IMR-90 (cell line): Measurements from ENCODE around the gene ROBO1. TPM values are rescaled to one million over a fixed set of nuclear protein-coding genes. Genes with fewer than 3 reads are reported as not detected.

Experiments
- ATAC-seq: fragments of 200-7000 bp; cut with Tn5 transposase; 2 replicates; pipeline ENCODE4 v1.9.1; 2020; ENCODE audit warnings: low read depth, mild to moderate bottlenecking, moderate library complexity
- BruUV-seq: library from RNA; stranded (reverse); fragments of 400-500 nt; replicated peaks from 2 replicates; lab custom pipeline; 2021; lab: Mats Ljungman, UMichigan
- CTCF ChIA-PET: fragments of 300-600 bp; formaldehyde crosslinking; extraction: SDS; loops from one replicate; lab custom pipeline; 2021; ENCODE audit warnings: antibody characterized with exemption; lab: Yijun Ruan, JAX
- POLR2A ChIA-PET: fragments of 300-600 bp; sonication (Branson Sonifier 250); formaldehyde crosslinking; loops from one replicate; lab custom pipeline; 2022; ENCODE audit warnings: antibody characterized with exemption; ENCODE audit not compliant: unreplicated experiment; lab: Charles Lee
- DNase-seq: peaks from one replicate; pipeline ENCODE4 v3.0.0; 2013
- H2AFZ ChIP-seq: replicated peaks from 2 replicates; pipeline ENCODE3; 2013; ENCODE audit warnings: low read length, mild to moderate bottlenecking; ENCODE audit not compliant: poor library complexity
- H2AK5ac ChIP-seq: 2 replicates; pipeline ENCODE4 v1.6.1; 2013; ENCODE audit warnings: low read depth, low read length, inconsistent platforms
- H2AK9ac ChIP-seq: replicated peaks from 2 replicates; pipeline ENCODE3; 2013; ENCODE audit warnings: mild to moderate bottlenecking, low read depth, low read length, moderate library complexity; ENCODE audit not compliant: poor library complexity
- H2BK120ac ChIP-seq: 2 replicates; pipeline ENCODE4 v1.6.1; 2013; ENCODE audit warnings: low read depth, low read length, inconsistent platforms
- H2BK15ac ChIP-seq: 3 replicates; pipeline ENCODE4 v1.6.1; 2013; ENCODE audit warnings: low read depth, low read length, inconsistent platforms
- H2BK20ac ChIP-seq: 2 replicates; pipeline ENCODE4 v1.6.1; 2013; ENCODE audit warnings: low read depth, mild to moderate bottlenecking, inconsistent platforms, low read length, moderate library complexity
- H2BK5ac ChIP-seq: 2 replicates; pipeline ENCODE4 v1.6.1; 2013; ENCODE audit warnings: mild to moderate bottlenecking, low read depth, low read length, inconsistent platforms; ENCODE audit not compliant: poor library complexity, severe bottlenecking
- H3K14ac ChIP-seq: replicated peaks from 2 replicates; pipeline ENCODE4 v1.6.1; 2013; ENCODE audit warnings: low read depth, low read length, inconsistent platforms
- H3K18ac ChIP-seq: 2 replicates; pipeline ENCODE4 v1.6.1; 2013; ENCODE audit warnings: low read depth, low read length, control low read depth
- H3K23ac ChIP-seq: 2 replicates; pipeline ENCODE4 v1.6.1; 2013; ENCODE audit warnings: low read depth, low read length, inconsistent platforms
- H3K27ac ChIP-seq: 2 replicates; pipeline ENCODE4 v1.5.1; 2013; ENCODE audit warnings: mild to moderate bottlenecking, control low read depth, low read length; ENCODE audit not compliant: insufficient read depth
- H3K27me3 ChIP-seq: 2 replicates; pipeline ENCODE4 v1.6.1; 2013; ENCODE audit warnings: low read length; ENCODE audit not compliant: control insufficient read depth, insufficient read depth
- H3K36me3 ChIP-seq: 2 replicates; pipeline ENCODE4 v1.6.1; 2013; ENCODE audit warnings: low read length, mixed read lengths; ENCODE audit not compliant: control insufficient read depth, insufficient read depth
- H3K4ac ChIP-seq: 2 replicates; pipeline ENCODE4 v1.6.1; 2013; ENCODE audit warnings: low read depth, low read length, inconsistent platforms
- H3K4me1 ChIP-seq: 2 replicates; pipeline ENCODE4 v1.6.1; 2013; ENCODE audit warnings: low read length, mixed read lengths; ENCODE audit not compliant: control insufficient read depth, insufficient read depth
- H3K4me2 ChIP-seq: 2 replicates; pipeline ENCODE4 v1.6.1; 2013; ENCODE audit warnings: low read depth, mild to moderate bottlenecking, control low read depth, low read length, moderate library complexity
- H3K4me3 ChIP-seq: 2 replicates; pipeline ENCODE4 v1.5.1; 2013; ENCODE audit warnings: low read depth, mild to moderate bottlenecking, control low read depth, low read length, moderate library complexity; ENCODE audit not compliant: insufficient read depth
- H3K56ac ChIP-seq: 2 replicates; pipeline ENCODE4 v1.6.1; 2013; ENCODE audit warnings: low read length, inconsistent platforms; ENCODE audit not compliant: insufficient read depth; ENCODE audit errors: extremely low read depth
- H3K79me1 ChIP-seq, 2 experiments: 2 replicates each; pipeline ENCODE4 v1.6.1; 2013; ENCODE audit warnings: low read length in 2 of 2, inconsistent platforms in 1 of 2, low read depth in 1 of 2
- H3K9ac ChIP-seq: 2 replicates; pipeline ENCODE4 v1.6.1; 2013; ENCODE audit warnings: low read depth, low read length, control low read depth
- H3K9me1 ChIP-seq: 2 replicates; pipeline ENCODE4 v1.6.1; 2013; ENCODE audit warnings: low read length, inconsistent platforms; ENCODE audit not compliant: insufficient read depth
- H3K9me3 ChIP-seq: 2 replicates; pipeline ENCODE4 v1.6.1; 2013; ENCODE audit warnings: low read length; ENCODE audit not compliant: control insufficient read depth, insufficient read depth
- H4K20me1 ChIP-seq: 2 replicates; pipeline ENCODE4 v1.6.1; 2013; ENCODE audit warnings: low read length, inconsistent platforms; ENCODE audit not compliant: insufficient read depth
- H4K5ac ChIP-seq: 2 replicates; pipeline ENCODE4 v1.6.1; 2013; ENCODE audit warnings: mild to moderate bottlenecking, low read depth, low read length, control low read depth
- H4K8ac ChIP-seq, 2 experiments: 2 replicates each; pipeline ENCODE4 v1.6.1; 2013; ENCODE audit warnings: low read depth in 2 of 2, low read length in 2 of 2, control low read depth in 1 of 2, inconsistent platforms in 1 of 2
- H4K91ac ChIP-seq: 2 replicates; pipeline ENCODE4 v1.6.1; 2013; ENCODE audit warnings: low read depth, low read length, inconsistent platforms; ENCODE audit not compliant: insufficient read depth
- POLR2A ChIP-seq: IDR thresholded peaks from 2 replicates; pipeline ENCODE4 v1.6.1; 2012; ENCODE audit warnings: mild to moderate bottlenecking, low read depth, low read length
- WGBS, 2 experiments: methylation state at CpG; one replicate each; pipeline versions ENCODE4 v1.1.5 to v1.1.7; 2013; ENCODE audit warnings: missing lambda C conversion rate in 2 of 2; ENCODE audit not compliant: insufficient read length in 1 of 2; ENCODE audit errors: extremely low coverage in 2 of 2; 5-methylcytosine and 5-hydroxymethylcytosine counted together
- dilution Hi-C: fragments of 300-500 bp; cut with HindIII; formaldehyde crosslinking; loops from one replicate; pipeline ENCODE4 v1.14.3; 2018; ENCODE audit warnings: low sequenced_read_pairs; ENCODE audit not compliant: unreplicated experiment
- in situ Hi-C: fragments of 300-500 bp; cut with MboI; formaldehyde crosslinking; loops from 3 replicates; pipeline ENCODE4 v1.14.3; 2019; ENCODE audit warnings: low sequenced_read_pairs, inconsistent platforms, mixed read lengths
- intact Hi-C: fragments of 100-400 bp; cut with micrococcal nuclease; formaldehyde crosslinking; loops from 2 replicates; pipeline ENCODE4 v1.10.0; 2022
- polyA plus RNA-seq, 3 experiments: library from polyadenylated mRNA; depleted of rRNA; stranded (reverse); fragments of >200 nt; gene quantifications; 2 replicates each; pipeline ENCODE4 v1.2.3, GENCODE V29; 2012; ENCODE audit warnings: low replicate concordance in 1 of 3
- total RNA-seq: library from RNA; depleted of rRNA; stranded (reverse); fragments of >200 nt; gene quantifications from 2 replicates; pipeline ENCODE4 v1.2.3, GENCODE V29; 2012

Gene ROBO1
- total and polyA plus RNA-seq, 2 of the 4 experiments (the other 2 are of a cell fraction), result 24.1 to 53.9 TPM

- Histone ChIP-seq H3K27me3 (no peaks in the 10 kb centered on the region), H3K23ac (no peak overlapping the region), H4K20me1 (no peaks in the 10 kb centered on the region; the same call in 1 of the 2 replicates), H3K4me1 (peaks cover 1% of the 10 kb centered on the region; the same call in 1 of the 2 replicates), H3K27ac (no peak overlapping the region), H3K79me1 (peaks cover 12 to 21% of the 10 kb centered on the region in 2 experiments), H3K9me3 (no peaks in the 10 kb centered on the region), H3K56ac (no peak overlapping the region), H3K9me1 (peaks cover 10% of the 10 kb centered on the region), H3K4ac (no peak overlapping the region), H3K4me2 (no peak overlapping the region), H3K4me3 (no peak overlapping the region), H2AK5ac (no peak overlapping the region), H3K36me3 (no peaks in the 10 kb centered on the region), H3K18ac (no peak overlapping the region), H4K8ac (no peak overlapping the region), H2BK5ac (no peak overlapping the region), H3K9ac (no peak overlapping the region), H2AK9ac (no peak overlapping the region), H4K91ac (no peak overlapping the region), H4K5ac (no peak overlapping the region), H3K14ac (no peak overlapping the region), H2BK20ac (no peak overlapping the region), H2BK120ac (no peak overlapping the region), H2AFZ (no peak overlapping the region), H2BK15ac (no peak overlapping the region)
- DNase-seq (no peak), ATAC-seq (no peak)
- no peak for TF ChIP-seq POLR2A
- dilution Hi-C loops, result no loop called here
- BruUV-seq, result no TSS peak
- POLR2A ChIA-PET, result no interaction called here
- CTCF ChIA-PET, result no interaction called here
- intact Hi-C loops, result no loop called here
- 100% methylated on average over 1 of the region's 1 CpG; no CpG with 5 or more reads in 1 of the 2 experiments for whole genome bisulfite sequencing, 2 experiments
- in situ Hi-C loops, result no loop called here
Measured at GRCh38 chr3:78901544-78901943, 866.3 kb downstream of the ROBO1 start.
